Measurements from ENCODE around the gene MFSD6.

GRCh38 chr2:190425883-190426658 is 17.9 kb downstream of the MFSD6 start:
- TF ChIP-seq, protein P1, sequence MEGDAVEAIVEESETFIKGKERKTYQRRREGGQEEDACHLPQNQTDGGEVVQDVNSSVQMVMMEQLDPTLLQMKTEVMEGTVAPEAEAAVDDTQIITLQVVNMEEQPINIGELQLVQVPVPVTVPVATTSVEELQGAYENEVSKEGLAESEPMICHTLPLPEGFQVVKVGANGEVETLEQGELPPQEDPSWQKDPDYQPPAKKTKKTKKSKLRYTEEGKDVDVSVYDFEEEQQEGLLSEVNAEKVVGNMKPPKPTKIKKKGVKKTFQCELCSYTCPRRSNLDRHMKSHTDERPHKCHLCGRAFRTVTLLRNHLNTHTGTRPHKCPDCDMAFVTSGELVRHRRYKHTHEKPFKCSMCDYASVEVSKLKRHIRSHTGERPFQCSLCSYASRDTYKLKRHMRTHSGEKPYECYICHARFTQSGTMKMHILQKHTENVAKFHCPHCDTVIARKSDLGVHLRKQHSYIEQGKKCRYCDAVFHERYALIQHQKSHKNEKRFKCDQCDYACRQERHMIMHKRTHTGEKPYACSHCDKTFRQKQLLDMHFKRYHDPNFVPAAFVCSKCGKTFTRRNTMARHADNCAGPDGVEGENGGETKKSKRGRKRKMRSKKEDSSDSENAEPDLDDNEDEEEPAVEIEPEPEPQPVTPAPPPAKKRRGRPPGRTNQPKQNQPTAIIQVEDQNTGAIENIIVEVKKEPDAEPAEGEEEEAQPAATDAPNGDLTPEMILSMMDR (tag by site-specific recombination; IDR thresholded peaks at IDR 0.05), result no peak
- TF ChIP-seq ZNF776 (tag by site-specific recombination; IDR thresholded peaks at IDR 0.05; ENCODE audit: borderline replicate concordance) (no peak), ZBTB26 (tag by site-specific recombination; optimal IDR thresholded peaks at IDR 0.05) (no peak), YY1 (tag by site-specific recombination; IDR thresholded peaks at IDR 0.05) (no peak), ZFP37 (tag by site-specific recombination; IDR thresholded peaks at IDR 0.05) (no peak), ZSCAN16 (tag by site-specific recombination; IDR thresholded peaks at IDR 0.05) (no peak), ZNF148 (tag by site-specific recombination; IDR thresholded peaks at IDR 0.05; ENCODE audit: borderline replicate concordance) (no peak), ZNF398 (tag by site-specific recombination; IDR thresholded peaks at IDR 0.05) (no peak), ZNF670 (tag by site-specific recombination; IDR thresholded peaks at IDR 0.05; ENCODE audit: low read depth) (no peak), ZNF121 (tag by site-specific recombination; IDR thresholded peaks at IDR 0.05) (no peak), REPIN1 (tag by site-specific recombination; IDR thresholded peaks at IDR 0.05; ENCODE audit: low read depth) (no peak)
